H1 (cell line): Measurements from ENCODE around the gene CRYBG1. TPM values are rescaled to one million over a fixed set of nuclear protein-coding genes. Genes with fewer than 3 reads are reported as not detected.
"Not testable (repeated sequence)": the region's sequence is repeated elsewhere in the genome, so short reads cannot be mapped to it uniquely, and the experiment has no call there.

Experiments
- CTCF ChIA-PET: fragments of 300-600 bp; sonication (Branson Sonifier 250); formaldehyde crosslinking; loops from one replicate; lab custom pipeline; 2021; ENCODE audit not compliant: partially characterized antibody; lab: Charles Lee
- POLR2A ChIA-PET: fragments of 300-600 bp; sonication (Branson Sonifier 250); formaldehyde crosslinking; loops from one replicate; lab custom pipeline; 2021; ENCODE audit warnings: inconsistent platforms; ENCODE audit not compliant: partially characterized antibody; lab: Charles Lee
- DNase-seq, 2 experiments: peaks; one replicate each; pipeline versions ENCODE4 v3.0.0 to v3.0.0-alpha.2; 2010 to 2022; ENCODE audit warnings: low spot score in 2 of 2, low read depth in 1 of 2, mixed read lengths in 1 of 2
- FAIRE-seq: peaks from 2 replicates; lab custom pipeline; 2011; peaks lifted over from hg19 to GRCh38; lab: Jason Lieb, UNC
- H2AFZ ChIP-seq: 2 replicates; pipeline ENCODE4 v1.8.1; 2012; ENCODE audit warnings: low read length, inconsistent platforms
- H2AK5ac ChIP-seq: 2 replicates; pipeline ENCODE4 v1.6.1; 2013; ENCODE audit warnings: low read depth, low read length
- H2BK120ac ChIP-seq: replicated peaks from 2 replicates; pipeline ENCODE3; 2013; ENCODE audit warnings: low read depth, low read length, inconsistent platforms
- H2BK12ac ChIP-seq: 2 replicates; pipeline ENCODE4 v1.6.1; 2013; ENCODE audit warnings: low read depth, low read length
- H2BK15ac ChIP-seq: 2 replicates; pipeline ENCODE4 v1.6.1; 2013; ENCODE audit warnings: low read length
- H2BK20ac ChIP-seq: 2 replicates; pipeline ENCODE4 v1.6.1; 2013; ENCODE audit warnings: low read length
- H2BK5ac ChIP-seq: 2 replicates; pipeline ENCODE4 v1.6.1; 2013; ENCODE audit warnings: low read depth, low read length
- H3K14ac ChIP-seq: 2 replicates; pipeline ENCODE4 v1.6.1; 2013; ENCODE audit warnings: inconsistent platforms; ENCODE audit not compliant: insufficient read length
- H3K18ac ChIP-seq: 2 replicates; pipeline ENCODE4 v1.6.1; 2013; ENCODE audit warnings: low read length; ENCODE audit errors: extremely low read depth
- H3K23ac ChIP-seq: 2 replicates; pipeline ENCODE4 v1.6.1; 2013; ENCODE audit warnings: inconsistent platforms; ENCODE audit not compliant: insufficient read length
- H3K23me2 ChIP-seq: 2 replicates; pipeline ENCODE4 v1.6.1; 2013; ENCODE audit warnings: low read depth, low read length
- H3K27ac ChIP-seq: 2 replicates; pipeline ENCODE4 v1.6.1; 2011; ENCODE audit warnings: low read depth, low read length, inconsistent platforms
- H3K27me3 ChIP-seq, 4 experiments: replicated peaks in 1 of 4; 1 replicate in 1 of 4; 2 replicates in 3 of 4; pipeline versions ENCODE4 v1.6.1 to v1.8.1; 2011 to 2013; ENCODE audit warnings: low read length in 3 of 4, mild to moderate bottlenecking in 3 of 4, inconsistent platforms in 2 of 4, mixed read lengths in 2 of 4, moderate library complexity in 1 of 4; ENCODE audit not compliant: control insufficient read depth in 3 of 4, insufficient read depth in 3 of 4; ENCODE audit errors: extremely low read depth in 1 of 4
- H3K36me3 ChIP-seq, 4 experiments: 2 replicates each; pipeline versions ENCODE4 v1.6.1 to v1.8.1; 2011 to 2013; ENCODE audit warnings: mild to moderate bottlenecking in 4 of 4, low read length in 3 of 4, moderate library complexity in 2 of 4, control low read depth in 1 of 4, inconsistent platforms in 1 of 4; ENCODE audit not compliant: insufficient read depth in 4 of 4, control insufficient read depth in 2 of 4
- H3K4ac ChIP-seq: replicated peaks from 2 replicates; pipeline ENCODE3; 2013; ENCODE audit warnings: low read length, low read depth, mixed read lengths, inconsistent platforms; ENCODE audit not compliant: insufficient read length
- H3K4me1 ChIP-seq, 4 experiments: replicated peaks in 1 of 4; 1 replicate in 1 of 4; 2 replicates in 3 of 4; pipeline versions ENCODE4 v1.6.1 to v1.8.1; 2011 to 2013; ENCODE audit warnings: low read length in 3 of 4, inconsistent platforms in 2 of 4, mixed read lengths in 1 of 4; ENCODE audit not compliant: insufficient read depth in 4 of 4, control insufficient read depth in 3 of 4
- H3K4me2 ChIP-seq, 2 experiments: 2 replicates each; pipeline versions ENCODE4 v1.6.1 to v1.8.1; 2011 to 2013; ENCODE audit warnings: low read depth in 2 of 2, low read length in 2 of 2, control low read depth in 1 of 2, inconsistent platforms in 1 of 2, mild to moderate bottlenecking in 1 of 2; ENCODE audit not compliant: insufficient read depth in 1 of 2
- H3K4me3 ChIP-seq, 4 experiments: fragments of 200-600, 300-600 bp in 1 of 4; sonication (generic), shearing (Covaris generic), sonication (Bioruptor Twin) in 1 of 4; 2 replicates each; pipeline versions ENCODE4 v1.5.1 to v1.8.1; 2011 to 2016; ENCODE audit warnings: low read length in 4 of 4, low read depth in 3 of 4, control low read depth in 2 of 4, inconsistent platforms in 2 of 4, mild to moderate bottlenecking in 2 of 4, mixed read lengths in 1 of 4, moderate library complexity in 1 of 4; ENCODE audit not compliant: insufficient read depth in 2 of 4; ENCODE audit errors: extremely low read depth in 1 of 4
- H3K56ac ChIP-seq: replicated peaks from 2 replicates; pipeline ENCODE3; 2013; ENCODE audit warnings: low read depth, mild to moderate bottlenecking, mixed read lengths, low read length, inconsistent platforms; ENCODE audit not compliant: insufficient read length
- H3K79me1 ChIP-seq: 2 replicates; pipeline ENCODE4 v1.6.1; 2013; ENCODE audit warnings: low read depth, low read length, control low read depth
- H3K79me2 ChIP-seq, 2 experiments: 2 replicates each; pipeline versions ENCODE4 v1.6.1 to v1.8.1; 2012 to 2013; ENCODE audit warnings: low read length in 2 of 2, mild to moderate bottlenecking in 2 of 2, inconsistent platforms in 1 of 2; ENCODE audit not compliant: insufficient read depth in 2 of 2, control insufficient read depth in 1 of 2
- H3K9ac ChIP-seq, 4 experiments: replicated peaks in 1 of 4; 1 replicate in 1 of 4; 2 replicates in 3 of 4; pipeline versions ENCODE4 v1.6.1 to v1.8.1; 2011 to 2013; ENCODE audit warnings: low read depth in 3 of 4, low read length in 3 of 4, control low read depth in 2 of 4, mild to moderate bottlenecking in 2 of 4, moderate library complexity in 2 of 4, inconsistent platforms in 1 of 4; ENCODE audit errors: extremely low read depth in 1 of 4
- H3K9me3 ChIP-seq, 2 experiments: 2 replicates each; pipeline versions ENCODE4 v1.6.1 to v1.8.1; 2012 to 2013; ENCODE audit warnings: mild to moderate bottlenecking in 2 of 2, moderate library complexity in 2 of 2, control low read depth in 1 of 2, inconsistent platforms in 1 of 2, low read depth in 1 of 2, low read length in 1 of 2, mixed read lengths in 1 of 2; ENCODE audit not compliant: insufficient read depth in 2 of 2
- H4K20me1 ChIP-seq, 2 experiments: replicated peaks in 1 of 2; 2 replicates each; pipeline versions ENCODE3 to v1.8.1; 2011 to 2013; ENCODE audit warnings: inconsistent platforms in 2 of 2, low read length in 2 of 2, mild to moderate bottlenecking in 1 of 2; ENCODE audit not compliant: insufficient read depth in 2 of 2, control insufficient read depth in 1 of 2
- H4K5ac ChIP-seq: 2 replicates; pipeline ENCODE4 v1.6.1; 2013; ENCODE audit warnings: low read length, low read depth, mixed read lengths, inconsistent platforms; ENCODE audit not compliant: insufficient read length
- H4K8ac ChIP-seq: 2 replicates; pipeline ENCODE4 v1.8.0; 2013; ENCODE audit warnings: mild to moderate bottlenecking, moderate library complexity, low read length, inconsistent platforms; ENCODE audit not compliant: insufficient read depth; ENCODE audit errors: extremely low read depth
- H4K91ac ChIP-seq: replicated peaks from 2 replicates; pipeline ENCODE3; 2013; ENCODE audit warnings: low read length, mixed read lengths, inconsistent platforms; ENCODE audit not compliant: insufficient read length
- MAFK ChIP-seq: IDR thresholded peaks from 2 replicates; pipeline ENCODE4 v1.6.1; 2012; ENCODE audit warnings: low read depth, mild to moderate bottlenecking, improper control_type of control experiment, low read length
- WGBS, 2 experiments: shearing (Covaris generic) in 1 of 2; methylation state at CpG; one replicate each; pipeline versions ENCODE4 v1.1.6 to v1.1.7; 2013 to 2015; ENCODE audit warnings: low lambda C conversion rate in 2 of 2, mixed read lengths in 2 of 2, inconsistent platforms in 1 of 2, low coverage in 1 of 2, missing lambda C conversion rate in 1 of 2; ENCODE audit not compliant: insufficient replicate concordance in 2 of 2, insufficient coverage in 1 of 2, insufficient read length in 1 of 2; ENCODE audit errors: extremely low coverage in 1 of 2, missing lambda C conversion rate in 1 of 2; 5-methylcytosine and 5-hydroxymethylcytosine counted together
- polyA plus RNA-seq, 7 experiments: library from polyadenylated mRNA; depleted of rRNA in 3 of 7; stranded (reverse) in 5 of 7; unstranded in 2 of 7; fragments of >200 nt in 5 of 7; fragments of 200-250 nt in 2 of 7; gene quantifications; 1 replicate in 5 of 7; 2 replicates in 1 of 7; 4 replicates in 1 of 7; pipeline versions ENCODE4 v1.2.1 to v1.2.3, GENCODE V29; 2011 to 2013; ENCODE audit warnings: missing spikeins in 2 of 7, mixed read lengths in 2 of 7
- total RNA-seq: library from RNA; stranded (reverse); fragmentation: NEBNext Ultra II Directional; extraction: Animal tissue kit (Norgen Biotek cat#: 25700); gene quantifications from 2 replicates; pipeline ENCODE4 v1.2.1, GENCODE V29; 2021

The CRYBG1 gene
- total and polyA plus RNA-seq, 2 of the 8 experiments (the other 6 are each of a cell fraction or from before 2014, with no cell fraction given): 2.2 to 11.6 TPM

DNA sequence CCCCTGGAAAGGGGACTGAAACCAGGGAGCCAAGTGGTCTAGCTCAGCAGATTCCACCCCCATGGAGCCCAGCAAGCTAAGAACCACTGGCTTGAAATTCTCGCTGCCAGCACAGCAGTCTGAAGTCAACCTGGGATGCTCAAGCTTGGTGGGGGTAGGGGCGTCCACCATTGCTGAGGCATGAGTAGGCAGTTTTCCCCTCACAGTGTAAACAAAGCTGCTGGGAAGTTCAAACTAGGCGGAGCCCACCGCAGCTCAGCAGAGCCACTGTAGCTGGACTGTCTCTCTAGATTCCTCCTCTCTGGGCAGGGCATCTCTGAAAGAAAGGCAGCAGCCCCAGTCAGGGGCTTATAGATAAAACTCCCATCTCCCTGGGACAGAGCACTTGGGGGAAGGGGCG, 44.5 kb downstream of the CRYBG1 start:
- not testable (repeated sequence) for H3K4me3 ChIP-seq, H2BK20ac ChIP-seq, H4K20me1 ChIP-seq, H3K4me1 ChIP-seq, H3K79me2 ChIP-seq, H4K91ac ChIP-seq, H2BK5ac ChIP-seq, H3K18ac ChIP-seq
- peak; percentile 15; the same call in 1 of the 2 replicates for TF ChIP-seq MAFK
- TF ChIP-seq, all 59 proteins: peak for 1; not testable (repeated sequence) for 58
- H3K23me2 ChIP-seq, H2BK12ac ChIP-seq, H3K4me2 ChIP-seq, H3K4ac ChIP-seq, H3K9me3 ChIP-seq, H2BK120ac ChIP-seq, H3K14ac ChIP-seq, H3K27ac ChIP-seq, H2AK5ac ChIP-seq, H3K23ac ChIP-seq, H2BK15ac ChIP-seq, H4K5ac ChIP-seq, H3K36me3 ChIP-seq, H3K79me1 ChIP-seq, H2AFZ ChIP-seq, H4K8ac ChIP-seq, H3K56ac ChIP-seq, DNase-seq, FAIRE-seq, H3K9ac ChIP-seq, POLR2A ChIA-PET, H3K27me3 ChIP-seq: not testable (repeated sequence)
- WGBS, 2 experiments: 87% methylated on average over 5 of the region's 5 CpGs; no CpG with 5 or more reads in 1 of the 2 experiments
- CTCF ChIA-PET: interaction anchor here (1.3 to 1.5 kb wide), 2 partner anchors 13 to 70 kb away, joined by 3 read pairs; no protein-coding TSS in a partner anchor
